GM19452 (cell line): Measurements from ENCODE around the gene ROPN1.

Experiments
- ATAC-seq: cut with Tn5 transposase; IDR thresholded peaks from one replicate; pipeline ENCODE4 v1.9.1; 2021; ENCODE audit not compliant: unreplicated experiment

ROPN1 gene

DNA sequence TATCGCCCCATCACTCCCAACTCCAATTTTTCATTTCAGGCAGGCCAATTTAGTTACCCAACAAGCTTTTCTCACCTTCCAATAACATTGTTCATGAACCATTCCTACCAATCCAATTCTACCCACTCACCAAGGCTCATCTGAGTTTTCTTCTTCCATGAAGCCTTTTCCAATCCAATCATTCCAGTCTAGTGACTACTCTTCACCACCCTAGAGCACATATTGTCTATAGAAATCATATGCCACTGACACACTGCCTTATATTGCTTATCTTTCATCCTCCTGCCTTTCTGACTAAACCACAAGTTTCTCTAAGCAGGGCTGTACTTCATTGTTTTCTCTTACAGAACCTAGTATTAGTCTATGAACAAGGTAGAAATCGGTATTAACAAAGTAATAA, 42.3 kb downstream of the ROPN1 start:
- ATAC-seq, result no peak

DNA sequence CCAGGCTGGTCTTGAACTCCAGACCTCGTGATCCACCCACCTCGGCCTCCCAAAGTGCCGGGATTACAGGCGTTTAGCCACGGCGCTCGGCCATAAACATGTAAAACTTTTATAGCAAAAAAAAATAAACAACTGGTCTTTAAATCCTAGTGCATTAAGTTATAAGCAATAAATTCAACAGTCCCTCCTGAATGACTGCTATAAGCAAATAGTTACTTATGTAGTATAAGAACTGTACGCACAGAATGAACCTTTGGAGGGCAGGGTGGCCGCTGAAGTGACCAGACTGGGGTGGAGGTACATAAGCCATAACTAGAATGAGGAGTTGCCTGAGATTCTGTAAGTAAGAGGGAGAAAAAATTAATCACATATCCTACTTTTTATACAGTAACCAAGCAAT, 43.5 kb downstream of the ROPN1 start:
- no peak for ATAC-seq

- ATAC-seq, result no peak
These were observed 44.4 kb downstream of the ROPN1 start for GRCh38 chr3:123947482-123947881.

DNA sequence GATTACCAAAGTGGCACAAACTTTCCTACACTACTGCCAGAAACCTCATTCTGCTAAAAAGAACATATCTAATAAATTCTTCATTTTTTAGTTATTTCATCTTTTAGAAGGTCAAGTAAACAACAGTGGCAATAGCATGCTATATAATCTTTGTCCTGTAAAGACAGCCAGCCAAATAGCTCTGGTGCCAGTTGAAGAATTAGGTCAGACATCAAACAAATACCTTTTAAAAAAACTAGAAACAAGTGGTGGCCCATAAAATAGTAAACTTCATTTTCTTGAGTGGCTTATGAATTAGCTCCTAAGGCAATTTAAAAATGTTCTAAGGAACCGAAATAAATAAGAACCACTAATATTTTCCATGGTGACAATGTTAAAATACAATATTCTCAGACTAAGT, 50.4 kb downstream of the ROPN1 start:
- ATAC-seq, result no peak

DNA sequence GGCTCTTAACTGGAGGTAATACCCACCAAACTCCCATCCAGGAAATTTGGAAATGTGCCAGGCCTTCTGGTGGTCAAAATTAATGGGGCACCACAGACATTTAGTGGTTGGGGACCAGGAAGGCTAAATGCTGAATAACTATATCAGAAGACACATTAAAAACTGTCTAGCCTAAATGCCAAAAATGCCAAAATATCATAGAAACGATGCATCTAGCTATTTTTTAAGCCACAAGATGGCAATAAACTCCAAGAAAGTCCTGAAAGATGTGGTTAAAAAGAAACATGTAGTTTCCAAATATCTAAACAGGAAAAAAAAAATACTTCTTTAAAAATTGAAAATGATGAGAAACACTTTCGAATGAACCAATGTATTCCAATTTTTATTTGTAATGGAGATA, 50.8 kb downstream of the ROPN1 start:
- no peak for ATAC-seq

DNA sequence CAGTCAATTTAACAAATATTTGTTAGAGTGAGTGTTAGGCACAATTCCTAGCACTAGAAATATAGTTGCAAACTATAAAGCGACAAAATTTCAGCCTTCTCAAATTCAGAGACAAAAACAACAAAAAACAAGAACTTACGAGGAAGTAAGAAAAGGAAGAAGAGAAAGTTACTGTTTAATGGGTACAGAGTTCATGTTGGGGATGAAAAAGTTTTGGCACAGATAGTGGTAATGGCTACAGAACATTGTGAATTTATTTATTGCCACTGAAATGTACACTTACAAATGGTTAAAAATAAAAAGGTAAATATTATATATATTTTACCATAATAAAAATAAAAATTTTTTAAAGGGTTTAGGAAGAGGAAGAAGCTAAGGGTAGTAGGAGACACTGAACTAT, 52.2 kb downstream of the ROPN1 start:
- ATAC-seq, result no peak

DNA sequence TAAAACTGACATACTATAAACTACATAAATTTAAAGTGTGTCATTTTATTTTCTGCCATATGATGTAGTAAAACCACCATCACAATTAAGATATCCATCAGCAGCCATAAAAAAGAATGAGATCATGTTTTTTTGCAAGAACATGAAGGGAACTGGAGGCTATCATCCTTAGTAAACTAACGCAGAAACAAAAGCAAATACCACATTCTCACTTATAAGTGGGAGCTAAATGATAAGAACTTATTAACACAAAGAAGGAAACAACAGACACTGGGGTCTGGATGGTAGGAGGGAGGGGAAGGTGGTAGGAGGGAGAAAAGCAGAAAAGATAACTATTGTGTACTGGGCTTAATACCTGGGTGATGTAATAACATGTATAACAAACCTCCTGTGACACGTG, 55.5 kb downstream of the ROPN1 start:
- ATAC-seq, result no peak

DNA sequence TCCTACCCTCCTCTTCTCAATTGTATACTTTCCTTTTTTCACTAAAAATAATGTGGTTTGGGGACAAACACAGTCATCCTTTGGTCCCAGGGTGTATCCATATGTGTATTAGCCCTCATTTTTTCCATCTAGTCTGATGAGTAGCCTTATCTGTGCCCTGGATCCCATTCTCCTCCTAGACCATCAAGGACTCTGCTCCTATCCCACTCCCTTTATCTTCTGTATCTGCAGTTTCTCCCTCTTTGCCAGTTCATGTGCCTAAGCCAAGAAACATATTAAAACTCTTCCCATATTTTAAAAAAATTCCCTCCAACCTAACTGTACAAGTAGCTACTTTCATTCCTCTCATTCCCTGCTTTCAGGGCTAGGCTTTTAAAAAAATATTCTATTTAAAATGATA, 56.1 kb downstream of the ROPN1 start:
- no peak for ATAC-seq

- no peak for ATAC-seq
These were observed 57.7 kb downstream of the ROPN1 start for GRCh38 chr3:123934250-123934649.

GRCh38 chr3:123930445-123930844, 61.5 kb downstream of the ROPN1 start:
- ATAC-seq, result no peak

DNA sequence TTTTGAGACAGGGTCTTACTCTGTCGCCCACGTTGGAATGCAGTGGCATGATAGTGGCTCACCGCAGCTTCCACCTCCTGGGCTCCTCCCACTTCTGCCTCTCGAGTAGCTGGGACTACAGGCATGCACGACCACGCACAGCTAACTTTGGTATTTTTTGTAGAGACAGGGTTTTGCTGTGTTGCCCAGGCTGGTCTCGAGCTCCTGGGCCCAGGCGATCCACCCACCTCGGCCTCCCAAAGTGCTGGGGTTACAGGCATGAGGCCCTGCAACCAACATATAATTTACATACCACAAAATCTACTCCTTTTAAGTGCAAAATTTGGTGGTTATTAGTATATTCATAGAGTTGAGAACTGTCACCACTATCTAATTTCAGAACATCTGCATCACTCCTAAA, 62.6 kb downstream of the ROPN1 start:
- no peak for ATAC-seq

GRCh38 chr3:123926396-123926795, 65.5 kb downstream of the ROPN1 start:
- ATAC-seq, result no peak

DNA sequence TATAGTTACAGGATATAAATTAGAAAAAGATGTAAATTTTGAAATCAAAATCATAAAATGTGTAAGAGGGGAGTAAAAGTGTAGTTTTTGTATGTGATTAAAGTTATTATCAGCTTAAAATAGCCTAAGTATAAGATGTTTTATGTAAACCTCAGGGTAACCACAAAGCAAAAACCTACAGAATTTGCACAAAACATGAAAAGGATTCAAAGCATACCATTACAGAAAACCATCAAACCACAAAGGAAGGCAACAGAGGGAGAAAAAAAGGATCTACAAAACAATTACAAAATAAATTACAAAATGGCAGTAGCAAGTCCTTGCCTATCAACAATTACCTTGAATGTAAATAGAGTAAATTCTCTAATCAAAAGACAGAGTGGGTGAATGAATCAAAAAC, 71.1 kb downstream of the ROPN1 start:
- no peak for ATAC-seq

- ATAC-seq, result no peak
These were observed 71.5 kb downstream of the ROPN1 start for GRCh38 chr3:123920383-123920782.

- no peak for ATAC-seq
These were observed 72.6 kb downstream of the ROPN1 start for GRCh38 chr3:123919353-123919752.
